HCT116 (cell line): ENCODE data around the gene VEPH1.

ENCODE experiments used
- SIN3A ChIP-seq: IDR thresholded peaks from 2 replicates; pipeline ENCODE4 v1.6.1; 2012; ENCODE audit warnings: low read depth
- TF ChIP-seq, protein P1 (sequence below), 3 experiments: fragments of 200-600 bp in 1 of 3; sonication (generic) in 1 of 3; IDR thresholded peaks in 2 of 3; conservative IDR thresholded peaks in 1 of 3; 2 replicates each; pipeline ENCODE4 v1.5.1; 2012 to 2017; ENCODE audit warnings: low read depth in 2 of 3, low read length in 2 of 3, antibody characterized with exemption in 1 of 3, borderline replicate concordance in 1 of 3, control low read depth in 1 of 3, mild to moderate bottlenecking in 1 of 3, mixed read lengths in 1 of 3, mixed run types in 1 of 3, moderate library complexity in 1 of 3; ENCODE audit not compliant: insufficient read depth in 1 of 3
- TF ChIP-seq, protein P2 (sequence below): IDR thresholded peaks from 2 replicates; pipeline ENCODE4 v1.6.1; 2012; ENCODE audit warnings: low read depth

DNA sequence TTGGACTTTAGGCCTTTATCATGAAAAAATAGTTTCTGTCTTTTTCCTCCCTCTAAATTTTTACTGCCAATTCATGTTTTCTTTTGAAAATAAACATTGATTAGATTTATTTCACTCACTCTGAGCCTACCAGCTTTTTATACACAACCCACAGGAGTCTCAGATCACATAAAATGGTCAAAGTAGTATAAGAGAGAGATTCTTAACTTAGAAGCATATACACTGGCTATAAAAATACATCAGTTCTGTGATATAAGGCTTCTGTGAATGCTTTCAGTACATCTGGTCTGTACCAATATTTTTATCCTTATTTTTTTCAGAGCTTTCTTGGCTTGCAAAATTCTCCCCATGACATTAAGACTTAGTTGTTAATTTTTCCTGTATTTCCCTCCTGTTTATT, 183.5 kb downstream of the VEPH1 start:
- TF ChIP-seq, protein P1, sequence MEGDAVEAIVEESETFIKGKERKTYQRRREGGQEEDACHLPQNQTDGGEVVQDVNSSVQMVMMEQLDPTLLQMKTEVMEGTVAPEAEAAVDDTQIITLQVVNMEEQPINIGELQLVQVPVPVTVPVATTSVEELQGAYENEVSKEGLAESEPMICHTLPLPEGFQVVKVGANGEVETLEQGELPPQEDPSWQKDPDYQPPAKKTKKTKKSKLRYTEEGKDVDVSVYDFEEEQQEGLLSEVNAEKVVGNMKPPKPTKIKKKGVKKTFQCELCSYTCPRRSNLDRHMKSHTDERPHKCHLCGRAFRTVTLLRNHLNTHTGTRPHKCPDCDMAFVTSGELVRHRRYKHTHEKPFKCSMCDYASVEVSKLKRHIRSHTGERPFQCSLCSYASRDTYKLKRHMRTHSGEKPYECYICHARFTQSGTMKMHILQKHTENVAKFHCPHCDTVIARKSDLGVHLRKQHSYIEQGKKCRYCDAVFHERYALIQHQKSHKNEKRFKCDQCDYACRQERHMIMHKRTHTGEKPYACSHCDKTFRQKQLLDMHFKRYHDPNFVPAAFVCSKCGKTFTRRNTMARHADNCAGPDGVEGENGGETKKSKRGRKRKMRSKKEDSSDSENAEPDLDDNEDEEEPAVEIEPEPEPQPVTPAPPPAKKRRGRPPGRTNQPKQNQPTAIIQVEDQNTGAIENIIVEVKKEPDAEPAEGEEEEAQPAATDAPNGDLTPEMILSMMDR (IDR thresholded peaks at IDR 0.05 in 2 of 3, conservative IDR thresholded peaks at IDR 0.05 in 1 of 3; ENCODE audit: borderline replicate concordance in 1 of 3, insufficient read depth in 1 of 3, low read depth in 2 of 3, low read length in 2 of 3), result no peak
- TF ChIP-seq, protein P2, sequence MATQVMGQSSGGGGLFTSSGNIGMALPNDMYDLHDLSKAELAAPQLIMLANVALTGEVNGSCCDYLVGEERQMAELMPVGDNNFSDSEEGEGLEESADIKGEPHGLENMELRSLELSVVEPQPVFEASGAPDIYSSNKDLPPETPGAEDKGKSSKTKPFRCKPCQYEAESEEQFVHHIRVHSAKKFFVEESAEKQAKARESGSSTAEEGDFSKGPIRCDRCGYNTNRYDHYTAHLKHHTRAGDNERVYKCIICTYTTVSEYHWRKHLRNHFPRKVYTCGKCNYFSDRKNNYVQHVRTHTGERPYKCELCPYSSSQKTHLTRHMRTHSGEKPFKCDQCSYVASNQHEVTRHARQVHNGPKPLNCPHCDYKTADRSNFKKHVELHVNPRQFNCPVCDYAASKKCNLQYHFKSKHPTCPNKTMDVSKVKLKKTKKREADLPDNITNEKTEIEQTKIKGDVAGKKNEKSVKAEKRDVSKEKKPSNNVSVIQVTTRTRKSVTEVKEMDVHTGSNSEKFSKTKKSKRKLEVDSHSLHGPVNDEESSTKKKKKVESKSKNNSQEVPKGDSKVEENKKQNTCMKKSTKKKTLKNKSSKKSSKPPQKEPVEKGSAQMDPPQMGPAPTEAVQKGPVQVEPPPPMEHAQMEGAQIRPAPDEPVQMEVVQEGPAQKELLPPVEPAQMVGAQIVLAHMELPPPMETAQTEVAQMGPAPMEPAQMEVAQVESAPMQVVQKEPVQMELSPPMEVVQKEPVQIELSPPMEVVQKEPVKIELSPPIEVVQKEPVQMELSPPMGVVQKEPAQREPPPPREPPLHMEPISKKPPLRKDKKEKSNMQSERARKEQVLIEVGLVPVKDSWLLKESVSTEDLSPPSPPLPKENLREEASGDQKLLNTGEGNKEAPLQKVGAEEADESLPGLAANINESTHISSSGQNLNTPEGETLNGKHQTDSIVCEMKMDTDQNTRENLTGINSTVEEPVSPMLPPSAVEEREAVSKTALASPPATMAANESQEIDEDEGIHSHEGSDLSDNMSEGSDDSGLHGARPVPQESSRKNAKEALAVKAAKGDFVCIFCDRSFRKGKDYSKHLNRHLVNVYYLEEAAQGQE, result no peak
- TF ChIP-seq SIN3A, result no peak
